GM21717 (cell line): ENCODE data around the gene LRRC7.
A peak's percentile ranks its signal among the peaks of the same experiment; 100 is the strongest.
"Not testable (repeated sequence)": the region's sequence is repeated elsewhere in the genome, so short reads cannot be mapped to it uniquely, and the experiment has no call there.

Experiments used
- ATAC-seq: cut with Tn5 transposase; IDR thresholded peaks from one replicate; pipeline ENCODE4 v1.9.1; 2021; ENCODE audit warnings: mild to moderate bottlenecking, moderate library complexity; ENCODE audit not compliant: unreplicated experiment

LRRC7 gene

DNA sequence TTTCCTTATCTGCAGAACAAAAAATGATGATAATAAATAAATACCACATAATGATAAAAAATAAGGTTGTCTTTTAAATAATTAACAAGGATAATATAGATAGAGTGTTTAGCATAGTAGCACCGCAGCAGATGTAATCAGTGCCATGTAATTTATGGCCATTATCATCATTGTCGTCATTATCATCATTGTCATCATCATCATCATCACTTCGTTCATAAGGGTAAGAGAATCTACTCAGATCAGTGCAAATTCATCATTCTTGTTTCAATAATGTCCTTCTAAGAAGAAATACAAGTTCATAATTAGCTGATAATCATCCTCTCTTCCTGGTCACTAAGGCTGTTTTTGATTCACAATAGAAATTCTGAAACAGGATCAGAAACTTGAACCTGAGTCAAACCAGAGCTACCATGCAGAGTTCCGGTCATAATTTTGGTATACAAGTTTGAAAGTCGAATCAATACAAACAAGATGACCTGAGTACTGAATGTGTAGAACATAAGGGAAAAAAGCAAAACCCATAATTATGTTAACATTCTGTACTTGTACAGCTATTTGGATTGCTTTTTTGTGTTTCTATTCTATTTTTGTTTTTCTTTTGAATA lies 465.6 kb downstream of the LRRC7 start:
- peak; percentile 75 for ATAC-seq

DNA sequence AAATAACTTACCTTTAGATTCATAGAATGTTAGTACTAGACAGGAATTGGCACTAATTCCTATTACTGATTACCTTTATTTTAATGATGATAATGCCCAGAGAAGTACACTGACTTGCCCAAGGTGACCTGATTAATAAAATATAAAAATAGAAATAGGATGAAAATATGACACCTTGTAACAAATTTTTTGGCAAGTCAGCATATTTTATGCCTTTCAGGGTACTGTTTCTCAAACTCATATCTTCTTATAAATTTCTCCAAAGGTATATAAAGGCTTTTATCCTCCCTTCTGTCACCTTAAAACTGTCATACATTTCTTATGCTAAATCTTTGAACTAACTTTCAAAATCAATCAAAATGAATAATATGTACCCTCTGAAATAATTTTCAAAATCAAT lies 466.2 kb downstream of the LRRC7 start:
- ATAC-seq, result no peak

DNA sequence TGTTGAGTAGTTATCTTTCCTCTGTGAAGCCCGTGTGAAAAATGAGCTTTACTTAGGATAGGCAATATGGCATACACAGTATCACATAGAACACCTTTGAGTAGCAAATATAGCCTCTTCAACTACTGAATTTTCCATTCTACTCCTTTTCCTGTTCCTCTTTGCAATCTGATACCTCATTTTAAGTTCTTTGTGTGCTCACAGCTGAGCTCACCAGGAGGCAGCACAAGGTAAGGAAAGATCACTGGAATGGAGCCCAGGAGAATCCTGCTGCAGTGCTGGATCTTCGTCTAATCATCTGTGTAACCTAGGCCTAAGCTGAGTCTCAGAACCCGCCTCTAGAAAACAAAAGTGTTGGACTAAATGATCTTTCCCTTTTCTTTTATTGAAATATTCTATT lies 466.7 kb downstream of the LRRC7 start:
- ATAC-seq, result no peak

DNA sequence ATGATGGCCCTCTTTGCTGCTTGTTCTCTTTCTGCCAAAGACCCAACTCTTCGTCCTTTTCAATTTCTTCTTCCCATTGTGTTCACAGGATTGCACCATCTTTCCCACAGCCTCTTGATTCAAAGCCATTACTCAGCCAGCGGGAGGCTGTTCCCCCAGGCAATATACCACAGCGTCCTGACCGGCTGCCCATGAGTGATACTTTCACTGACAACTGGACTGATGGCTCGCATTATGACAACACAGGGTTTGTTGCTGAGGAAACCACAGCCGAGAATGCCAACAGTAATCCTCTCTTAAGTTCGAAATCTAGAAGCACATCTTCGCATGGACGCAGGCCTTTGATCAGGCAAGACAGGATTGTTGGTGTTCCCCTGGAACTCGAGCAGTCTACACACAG lies 470.3 kb downstream of the LRRC7 start:
- ATAC-seq, result no peak

DNA sequence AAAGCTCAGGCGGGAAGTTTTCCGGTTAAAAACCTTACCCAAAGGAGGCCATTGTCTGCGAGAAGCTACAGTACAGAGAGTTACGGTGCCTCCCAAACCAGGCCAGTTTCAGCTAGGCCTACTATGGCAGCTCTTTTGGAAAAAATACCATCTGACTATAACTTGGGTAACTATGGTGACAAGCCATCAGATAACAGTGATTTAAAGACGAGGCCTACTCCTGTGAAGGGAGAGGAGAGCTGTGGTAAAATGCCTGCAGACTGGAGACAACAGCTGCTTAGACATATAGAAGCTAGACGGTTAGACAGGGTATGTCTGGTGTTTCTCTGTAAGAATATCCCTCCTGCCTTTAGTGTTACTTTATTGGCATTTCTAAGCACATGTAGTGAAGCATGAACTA lies 471.8 kb downstream of the LRRC7 start:
- ATAC-seq, result no peak

DNA sequence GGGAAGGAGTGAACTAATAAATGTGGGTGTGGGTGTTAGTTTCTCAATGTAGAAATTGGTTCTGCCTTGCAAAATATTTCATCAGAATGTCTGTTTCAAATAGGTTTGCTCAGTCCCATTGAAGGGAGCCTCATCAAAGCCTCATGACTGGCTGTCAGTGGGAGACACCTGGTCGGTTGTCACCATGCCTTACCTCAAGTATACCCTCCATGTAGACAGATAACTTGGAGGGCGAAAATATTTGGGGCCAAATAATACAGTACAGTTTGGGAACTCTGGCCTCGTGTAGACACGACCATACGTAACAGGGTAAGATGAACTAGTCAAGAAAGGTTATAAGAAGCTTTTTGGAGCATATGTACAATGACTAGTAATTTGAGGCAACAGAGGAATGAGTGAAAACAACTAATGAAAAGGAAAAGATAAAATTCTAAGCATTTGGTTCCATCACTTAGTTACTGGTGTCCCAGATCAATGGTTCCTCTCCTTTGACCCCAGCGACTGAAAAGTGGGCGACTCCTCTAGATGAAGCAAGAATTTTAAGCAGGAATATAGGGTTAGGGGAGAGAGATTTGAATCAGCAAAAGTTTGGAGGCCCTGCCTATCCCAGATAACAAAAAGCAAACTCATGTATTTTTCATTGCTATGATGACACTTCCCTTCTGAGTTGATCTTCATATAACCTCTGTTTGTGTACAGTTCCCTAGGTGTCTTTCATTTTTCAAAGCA lies 473.8 kb downstream of the LRRC7 start:
- ATAC-seq, result no peak

DNA sequence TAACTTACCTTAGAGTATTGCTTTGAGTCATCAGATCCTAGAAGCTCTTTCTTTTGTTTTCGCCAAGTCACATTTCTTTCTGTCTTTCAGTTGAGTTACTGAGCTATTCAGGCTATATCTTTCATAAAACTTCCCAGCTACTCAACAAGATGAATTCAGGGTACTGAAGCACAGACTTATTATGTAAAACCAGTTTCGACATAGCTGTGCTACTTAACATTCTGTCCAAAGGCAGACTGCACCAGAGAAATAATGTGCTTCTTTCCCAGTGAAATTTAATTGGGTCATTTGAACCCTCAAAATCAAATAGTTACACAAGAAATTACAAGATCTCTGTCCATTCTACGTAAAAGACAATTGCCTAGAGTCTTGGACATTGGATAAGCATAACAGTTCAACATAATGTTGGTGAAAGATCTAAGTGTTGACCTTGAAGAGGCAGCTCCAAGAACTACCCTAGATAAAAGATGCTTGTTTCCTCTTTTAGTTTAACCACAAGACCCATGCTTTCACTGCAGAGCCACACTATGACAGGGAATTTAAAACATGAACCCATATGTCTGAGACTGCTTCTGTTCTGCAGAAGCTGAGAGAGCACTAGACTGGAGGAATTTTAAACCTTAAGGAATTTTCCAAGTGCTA lies 474.5 kb downstream of the LRRC7 start:
- no peak for ATAC-seq

DNA sequence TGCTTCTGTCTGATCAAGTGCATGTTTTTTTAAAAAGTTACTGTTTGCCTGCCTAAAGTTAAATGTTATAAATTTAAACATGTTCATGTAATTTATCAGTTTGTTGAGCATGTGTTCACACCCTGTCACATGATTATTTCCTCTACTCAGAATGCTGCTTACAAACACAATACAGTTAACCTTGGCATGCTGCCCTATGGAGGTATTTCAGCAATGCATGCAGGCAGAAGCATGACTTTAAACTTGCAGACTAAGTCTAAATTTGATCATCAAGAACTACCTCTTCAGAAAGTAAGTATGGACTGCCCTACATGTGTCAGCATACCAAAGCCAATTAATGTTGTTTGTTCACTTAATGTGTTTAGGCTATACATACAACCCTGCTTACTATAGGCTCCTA lies 476.1 kb downstream of the LRRC7 start:
- no peak for ATAC-seq

DNA sequence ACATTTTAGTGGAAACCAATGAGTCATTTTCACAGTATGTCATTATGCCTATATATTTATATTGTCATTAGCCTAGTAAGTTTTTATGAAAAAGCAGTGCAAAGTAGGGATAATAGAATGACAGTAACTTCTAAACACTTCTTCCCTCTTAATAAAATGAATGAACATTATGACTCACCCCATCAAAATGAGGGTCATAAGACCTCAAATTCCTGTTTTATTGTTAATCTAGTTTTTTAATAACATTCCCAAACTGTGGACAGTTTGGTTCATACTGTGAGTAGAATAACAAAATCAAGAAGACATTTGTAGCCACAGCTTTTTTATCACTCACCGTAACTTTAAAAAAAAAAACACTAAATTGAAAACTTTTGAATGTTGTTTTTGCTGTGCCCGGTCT lies 477.1 kb downstream of the LRRC7 start:
- no peak for ATAC-seq

DNA sequence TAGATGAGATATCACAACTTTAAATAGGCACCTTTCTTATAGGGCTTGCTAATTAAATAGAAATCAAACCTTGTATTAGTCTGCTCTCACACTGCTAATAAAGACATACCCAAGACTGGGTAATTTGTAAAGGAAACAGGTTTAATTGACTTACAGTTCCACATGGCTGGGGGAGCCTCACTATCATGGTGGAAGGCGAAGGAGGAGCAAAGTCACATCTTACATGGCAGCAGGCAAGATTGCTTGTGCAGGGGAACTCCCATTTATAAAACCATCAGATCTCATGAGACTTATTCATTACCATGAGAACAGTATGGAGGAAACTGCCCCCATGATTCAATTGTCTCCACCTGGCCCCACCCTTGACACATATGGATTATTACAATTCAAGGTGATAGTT lies 477.9 kb downstream of the LRRC7 start:
- ATAC-seq, result not testable (repeated sequence)

DNA sequence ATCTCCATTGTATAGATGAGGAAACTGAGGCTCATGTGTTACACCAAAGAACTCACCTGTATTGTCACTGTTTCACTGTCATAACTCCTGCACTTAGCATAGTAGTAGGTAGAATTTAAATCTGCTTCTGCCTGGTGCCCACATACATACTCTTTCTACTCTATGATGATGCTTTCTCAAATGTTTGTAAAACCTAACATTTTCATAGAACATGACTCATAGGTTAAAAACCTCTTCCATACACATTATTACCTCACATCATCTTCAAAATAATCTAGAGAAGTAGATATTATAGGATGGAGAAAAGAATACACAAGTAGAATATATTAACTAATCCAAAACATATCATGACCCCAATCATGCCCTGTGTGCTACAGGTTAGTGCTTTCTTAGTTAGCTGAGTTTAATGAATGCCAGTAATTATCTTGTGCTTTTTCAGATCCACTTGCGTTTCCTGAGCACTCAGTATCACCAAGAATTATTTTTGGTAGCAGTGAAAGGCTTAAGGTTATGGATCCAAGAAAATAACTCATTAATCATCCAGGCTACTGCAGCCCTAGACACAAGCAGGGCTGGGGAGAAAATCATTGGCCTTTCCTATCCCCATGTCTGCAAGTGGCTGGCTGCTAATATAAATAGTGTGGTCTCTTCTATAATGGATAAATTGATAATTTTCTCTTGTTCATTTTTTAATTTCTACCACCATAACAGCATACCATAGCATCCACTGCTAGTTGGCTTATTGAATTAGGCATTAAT lies 480.8 kb downstream of the LRRC7 start:
- no peak for ATAC-seq

DNA sequence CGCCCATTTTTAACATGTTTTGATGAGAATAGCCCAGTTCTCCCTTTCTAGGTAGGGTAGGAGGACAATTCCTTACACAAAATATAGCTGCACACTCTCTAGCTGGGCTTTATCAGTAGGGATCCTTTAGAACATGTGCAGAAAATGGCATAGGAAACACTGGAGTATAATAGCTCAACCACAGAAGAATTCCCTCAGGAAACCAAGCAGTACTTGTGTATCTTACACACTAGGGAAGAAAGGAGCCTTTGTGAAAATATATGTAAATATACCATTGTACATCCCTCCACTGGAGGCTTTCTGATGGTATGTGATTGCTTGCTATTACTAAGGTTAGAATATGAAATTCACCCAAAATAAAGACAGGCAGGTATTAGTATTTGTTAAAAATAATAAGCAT lies 484.2 kb downstream of the LRRC7 start:
- no peak for ATAC-seq

DNA sequence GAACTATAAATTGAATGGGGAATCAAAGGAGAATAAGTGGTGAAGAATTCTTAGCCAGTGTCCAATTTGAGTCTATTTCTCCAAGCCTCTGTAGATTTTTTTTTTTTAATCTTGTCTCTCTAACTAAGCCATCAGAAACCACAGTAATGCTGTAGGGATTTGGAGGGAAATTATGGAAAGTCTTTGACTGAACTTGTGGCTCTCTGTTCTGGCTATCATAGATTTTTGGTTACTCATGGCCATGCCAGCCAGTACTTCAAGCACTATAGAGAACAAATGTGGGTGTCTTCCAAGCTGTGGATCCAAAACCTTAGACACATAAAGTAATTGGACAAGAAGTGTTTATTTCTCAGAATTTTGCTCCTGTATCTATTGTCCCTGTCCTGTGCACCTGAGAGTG lies 489.8 kb downstream of the LRRC7 start:
- no peak for ATAC-seq

DNA sequence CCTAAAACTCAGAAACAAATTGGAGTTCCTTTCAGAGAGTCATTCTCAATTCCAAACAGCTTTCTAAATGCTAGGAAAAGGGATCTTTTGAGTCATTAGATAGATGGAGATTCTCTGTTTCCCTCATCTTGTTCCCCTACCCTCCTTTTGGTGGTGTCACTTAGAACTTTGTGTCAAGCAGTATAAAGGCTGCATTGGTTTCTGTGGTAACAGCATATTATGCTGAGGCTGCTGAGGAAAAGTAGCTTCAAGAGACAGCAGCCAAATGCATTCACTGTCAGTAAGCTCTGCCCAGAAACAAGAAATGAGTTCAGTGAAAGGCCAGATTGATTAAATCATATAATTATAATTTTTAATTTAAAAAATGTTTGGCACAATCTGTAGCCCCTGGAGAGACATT lies 493.5 kb downstream of the LRRC7 start:
- ATAC-seq, result no peak

DNA sequence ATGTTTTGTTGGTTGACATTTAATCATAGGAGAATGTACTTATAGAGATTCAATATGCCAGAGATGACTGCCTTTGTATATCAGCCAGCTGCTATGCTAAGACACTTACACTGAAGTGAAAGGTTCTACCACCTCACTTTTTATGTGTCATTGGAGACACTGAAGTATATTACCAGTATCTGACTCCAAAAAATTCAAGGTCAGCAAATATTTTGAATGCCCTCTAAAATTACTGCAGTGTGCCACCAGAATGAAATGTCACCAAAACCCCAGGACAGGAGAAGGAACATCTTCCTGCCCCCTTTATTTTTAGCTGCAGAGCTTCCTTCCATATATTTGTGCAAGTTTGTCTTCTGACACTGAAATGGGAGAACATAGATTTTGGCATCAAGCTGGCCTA lies 496.1 kb downstream of the LRRC7 start:
- no peak for ATAC-seq

DNA sequence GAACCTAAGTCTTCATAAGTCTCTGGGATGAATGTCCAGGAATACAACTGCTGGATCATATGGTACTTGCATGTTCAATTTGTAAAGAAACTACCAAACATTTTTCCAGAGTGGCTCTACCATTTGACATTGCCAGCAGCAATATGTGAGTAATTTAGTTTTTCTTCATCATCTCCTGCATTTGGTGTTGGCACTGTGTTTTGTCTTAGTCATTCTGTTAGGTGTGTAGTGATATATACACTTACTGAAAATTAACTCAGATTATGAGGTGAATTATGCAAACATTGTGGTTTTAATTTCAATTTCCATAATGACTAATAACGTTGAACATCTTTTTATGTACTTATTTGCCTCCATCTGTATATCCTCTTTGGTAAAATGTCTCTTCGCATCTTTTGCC lies 499.0 kb downstream of the LRRC7 start:
- no peak for ATAC-seq

DNA sequence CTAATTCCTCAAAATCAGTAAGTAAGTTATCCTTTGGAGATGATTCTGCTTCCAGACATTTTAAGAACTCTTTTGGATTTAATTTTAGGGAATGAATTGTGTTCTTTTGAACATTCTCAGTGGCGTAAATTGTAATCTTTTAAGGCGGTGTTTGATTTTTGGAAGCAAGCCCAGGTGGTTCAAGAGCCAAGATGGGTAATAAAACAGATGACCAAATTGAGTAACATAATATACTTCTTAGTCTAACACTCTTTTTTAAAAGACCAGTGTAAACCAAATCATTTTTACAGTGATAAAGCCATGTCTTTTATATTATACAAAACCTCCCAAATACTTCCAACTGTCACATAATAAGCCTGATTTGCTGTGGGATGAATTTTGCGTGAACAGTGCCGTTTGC lies 503.9 kb downstream of the LRRC7 start:
- no peak for ATAC-seq

DNA sequence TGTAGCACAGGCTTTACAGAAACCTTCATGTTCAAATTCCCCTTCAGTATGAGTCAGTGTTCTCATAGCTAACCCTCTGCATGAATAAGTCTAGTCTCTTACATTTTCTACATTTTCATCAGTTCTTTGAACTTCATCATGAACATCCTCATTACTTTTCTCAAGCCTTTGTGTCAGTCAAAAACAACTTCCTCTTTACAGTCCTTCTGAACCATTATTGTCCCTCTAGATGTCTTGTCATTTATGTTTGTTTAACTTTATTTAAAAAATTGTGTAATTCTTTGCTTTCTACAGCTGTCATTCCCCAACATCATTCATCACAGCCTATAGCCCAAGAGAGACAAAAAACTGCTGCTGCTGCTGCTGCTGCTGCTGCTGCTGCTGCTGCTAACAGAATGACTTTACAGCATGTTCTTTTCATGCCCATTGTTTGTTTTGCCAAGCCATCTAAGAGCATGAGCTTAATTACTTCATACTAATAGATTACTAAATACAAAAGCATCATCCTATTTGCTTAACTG lies 504.6 kb downstream of the LRRC7 start:
- no peak for ATAC-seq

DNA sequence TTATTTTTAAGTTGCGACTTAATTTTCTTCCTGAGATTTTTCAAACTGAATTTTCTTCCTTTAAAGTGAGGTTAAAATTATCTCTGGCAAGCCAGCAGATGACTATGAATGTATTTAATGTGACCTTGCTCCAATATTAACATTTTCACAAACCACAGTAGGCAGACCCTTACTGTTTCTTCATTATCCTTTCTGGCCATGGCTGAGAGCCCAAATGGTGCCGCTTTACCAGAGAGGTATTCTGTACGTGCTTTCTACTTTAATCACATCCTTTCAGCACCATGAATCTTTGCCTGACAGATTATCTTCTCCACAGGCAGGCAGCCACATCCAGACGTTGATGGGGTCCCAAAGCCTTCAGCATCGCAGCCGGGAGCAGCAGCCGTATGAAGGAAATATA lies 508.0 kb downstream of the LRRC7 start:
- no peak for ATAC-seq

DNA sequence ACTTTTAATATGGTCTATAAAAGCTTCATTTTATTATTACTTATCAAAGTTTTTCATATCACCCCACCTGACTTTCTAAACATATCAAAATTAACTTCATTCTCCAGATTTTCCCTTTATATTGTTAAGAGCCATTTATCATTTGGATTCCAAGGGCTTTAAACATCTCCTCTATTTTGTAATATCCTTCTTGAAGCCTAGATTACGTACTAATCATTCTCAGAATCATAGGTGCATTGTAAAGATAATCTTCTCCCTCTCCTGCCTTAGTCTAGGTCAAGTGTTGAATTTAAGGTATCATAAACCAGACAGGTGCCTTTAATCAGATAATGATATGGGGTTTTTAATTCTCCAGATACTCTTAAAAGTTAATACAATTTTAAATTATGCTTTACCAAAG lies 509.3 kb downstream of the LRRC7 start:
- ATAC-seq, result no peak

DNA sequence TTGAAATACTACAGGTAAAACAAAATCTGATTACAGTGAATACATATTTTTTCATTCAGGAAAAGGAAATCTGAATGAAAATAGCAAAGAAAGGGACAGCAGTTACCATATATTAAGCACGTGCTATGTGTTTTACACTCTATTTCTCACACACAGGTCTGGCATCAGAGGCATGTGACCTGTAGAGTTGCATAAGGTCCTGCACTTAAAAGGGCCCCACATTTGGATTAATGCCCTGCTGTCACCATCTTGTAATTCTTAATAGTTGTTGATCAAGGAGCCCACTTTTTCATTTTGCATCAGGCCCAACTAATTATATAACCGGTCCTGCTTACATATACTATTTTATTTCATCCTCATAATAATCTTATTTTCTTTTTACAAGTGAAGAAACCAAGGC lies 511.8 kb downstream of the LRRC7 start:
- ATAC-seq, result no peak

DNA sequence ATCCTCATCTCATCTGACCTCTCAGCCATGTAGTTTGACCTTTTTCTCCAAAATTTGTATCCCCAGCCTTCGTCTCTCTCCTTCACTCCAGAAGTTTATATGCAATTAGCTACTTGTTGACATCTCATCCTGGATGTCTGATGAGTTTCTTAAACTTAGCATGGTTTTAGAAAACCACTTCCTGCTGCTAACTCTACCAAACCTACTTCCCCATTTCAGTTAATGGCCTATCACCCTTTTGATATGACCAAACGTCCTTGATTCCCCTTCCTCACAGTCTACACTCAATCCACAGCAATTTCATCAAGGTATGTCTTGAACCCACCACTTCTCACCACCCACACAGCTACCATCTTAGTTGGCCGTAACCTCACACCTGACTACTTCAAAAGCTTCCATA lies 515.8 kb downstream of the LRRC7 start:
- ATAC-seq, result no peak
